Measurements from ENCODE around the gene ZFHX3. TPM values are rescaled to one million over a fixed set of nuclear protein-coding genes. Genes with fewer than 3 reads are reported as not detected.

ZFHX3 gene
- total and polyA plus RNA-seq, 2 experiments from 2014 or later = 2.8 to 3.9 TPM

- H4K20me1 ChIP-seq (ENCODE audit: insufficient read depth) = no peaks in the 10 kb centered on the region
- WGBS, 2 experiments (ENCODE audit: low coverage in 1 of 2, low lambda C conversion rate in 2 of 2, missing lambda C conversion rate in 2 of 2) = 97 to 99% methylated on average over 10 of the region's 10 CpGs
- no peak overlapping the region for H3K27ac ChIP-seq
- H3K9ac ChIP-seq = no peak overlapping the region
- H3K79me2 ChIP-seq (ENCODE audit: insufficient read depth) = peaks cover 85% of the 10 kb centered on the region
- in situ Hi-C loops (cut with MboI) = no loop called here
- H2AFZ ChIP-seq = no peak overlapping the region
- H3K4me1 ChIP-seq (ENCODE audit: insufficient read depth) = no peaks in the 10 kb centered on the region
- no peaks in the 10 kb centered on the region for H3K9me2 ChIP-seq (ENCODE audit: insufficient read depth)
- no peaks in the 10 kb centered on the region for H3K9me3 ChIP-seq (ENCODE audit: low read depth)
- no peaks in the 10 kb centered on the region for H3F3A ChIP-seq (ENCODE audit: insufficient read depth)
- H3K27me3 ChIP-seq (replicated peaks; ENCODE audit: insufficient read depth) = no peaks in the 10 kb centered on the region
- DNase-seq = no peak
- no peak for TF ChIP-seq EZH2 (IDR thresholded peaks at IDR 0.05; ENCODE audit: insufficient read depth, poor library complexity, severe bottlenecking)
- no peak for TF ChIP-seq EZH2phosphoT487 (IDR thresholded peaks at IDR 0.05; ENCODE audit: insufficient read depth, low read depth)
- no peak overlapping the region for H3K4me2 ChIP-seq (ENCODE audit: unreplicated experiment)
- no peak overlapping the region for H3K4me3 ChIP-seq
- no peaks in the 10 kb centered on the region for H3K36me3 ChIP-seq (ENCODE audit: low read depth)
Measured at GRCh38 chr16:72915331-72915730, 132.6 kb downstream of the ZFHX3 start.

GRCh38 chr16:72913551-72913950 lies 134.4 kb downstream of the ZFHX3 start:
- H3K4me3 ChIP-seq = no peak overlapping the region
- in situ Hi-C loops (cut with MboI) = no loop called here
- DNase-seq = no peak
- H4K20me1 ChIP-seq (ENCODE audit: insufficient read depth) = no peaks in the 10 kb centered on the region
- H3K79me2 ChIP-seq (ENCODE audit: insufficient read depth) = peaks cover 87% of the 10 kb centered on the region
- no peak overlapping the region for H2AFZ ChIP-seq
- H3F3A ChIP-seq (ENCODE audit: insufficient read depth) = no peaks in the 10 kb centered on the region
- H3K36me3 ChIP-seq (ENCODE audit: low read depth) = no peaks in the 10 kb centered on the region
- no peak overlapping the region for H3K4me2 ChIP-seq (ENCODE audit: unreplicated experiment)
- no peaks in the 10 kb centered on the region for H3K9me2 ChIP-seq (ENCODE audit: insufficient read depth)
- H3K27ac ChIP-seq = no peak overlapping the region
- H3K9me3 ChIP-seq (ENCODE audit: low read depth) = no peaks in the 10 kb centered on the region
- H3K27me3 ChIP-seq (replicated peaks; ENCODE audit: insufficient read depth) = no peaks in the 10 kb centered on the region
- 97 to 99% methylated on average over 3 of the region's 3 CpGs for WGBS, 2 experiments (ENCODE audit: low coverage in 1 of 2, low lambda C conversion rate in 2 of 2, missing lambda C conversion rate in 2 of 2)
- H3K9ac ChIP-seq = no peak overlapping the region
- H3K4me1 ChIP-seq (ENCODE audit: insufficient read depth) = no peaks in the 10 kb centered on the region
- TF ChIP-seq EZH2 (IDR thresholded peaks at IDR 0.05; ENCODE audit: insufficient read depth, poor library complexity, severe bottlenecking) = no peak
- TF ChIP-seq EZH2phosphoT487 (IDR thresholded peaks at IDR 0.05; ENCODE audit: insufficient read depth, low read depth) = no peak

DNA sequence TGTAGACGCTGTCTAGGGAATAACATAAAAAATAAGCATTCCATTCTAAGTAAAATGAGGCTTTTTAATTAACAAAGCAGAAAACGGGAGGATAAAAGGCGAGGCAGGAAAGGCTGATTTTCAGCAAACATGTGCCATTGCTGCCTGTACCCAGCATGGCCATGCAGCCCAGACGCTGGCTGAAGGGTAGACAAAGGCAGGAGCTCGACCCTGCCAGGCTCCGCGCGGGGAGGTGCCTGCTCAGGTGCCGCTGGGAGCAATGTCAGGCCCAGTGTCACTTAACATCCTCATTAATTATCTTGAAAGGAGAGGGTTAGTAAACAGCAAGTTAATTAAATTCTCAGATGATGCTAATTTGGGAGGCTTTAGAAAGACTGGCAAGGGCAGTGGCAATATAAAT lies 136.0 kb downstream of the ZFHX3 start:
- peaks cover 75% of the 10 kb centered on the region for H3K79me2 ChIP-seq (ENCODE audit: insufficient read depth)
- H3F3A ChIP-seq (ENCODE audit: insufficient read depth) = no peaks in the 10 kb centered on the region
- H3K4me2 ChIP-seq (ENCODE audit: unreplicated experiment) = no peak overlapping the region
- no peaks in the 10 kb centered on the region for H3K9me3 ChIP-seq (ENCODE audit: low read depth)
- H3K27me3 ChIP-seq (replicated peaks; ENCODE audit: insufficient read depth) = no peaks in the 10 kb centered on the region
- no peaks in the 10 kb centered on the region for H3K4me1 ChIP-seq (ENCODE audit: insufficient read depth)
- H3K36me3 ChIP-seq (ENCODE audit: low read depth) = no peaks in the 10 kb centered on the region
- H3K27ac ChIP-seq = no peak overlapping the region
- in situ Hi-C loops (cut with MboI) = no loop called here
- no peak overlapping the region for H2AFZ ChIP-seq
- no peak overlapping the region for H3K4me3 ChIP-seq
- H3K9me2 ChIP-seq (ENCODE audit: insufficient read depth) = no peaks in the 10 kb centered on the region
- no peaks in the 10 kb centered on the region for H4K20me1 ChIP-seq (ENCODE audit: insufficient read depth)
- DNase-seq = no peak
- 84 to 89% methylated on average over 9 of the region's 9 CpGs for WGBS, 2 experiments (ENCODE audit: low coverage in 1 of 2, low lambda C conversion rate in 2 of 2, missing lambda C conversion rate in 2 of 2)
- no peak for TF ChIP-seq EZH2 (IDR thresholded peaks at IDR 0.05; ENCODE audit: insufficient read depth, poor library complexity, severe bottlenecking)
- no peak for TF ChIP-seq EZH2phosphoT487 (IDR thresholded peaks at IDR 0.05; ENCODE audit: insufficient read depth, low read depth)
- H3K9ac ChIP-seq = no peak overlapping the region

DNA sequence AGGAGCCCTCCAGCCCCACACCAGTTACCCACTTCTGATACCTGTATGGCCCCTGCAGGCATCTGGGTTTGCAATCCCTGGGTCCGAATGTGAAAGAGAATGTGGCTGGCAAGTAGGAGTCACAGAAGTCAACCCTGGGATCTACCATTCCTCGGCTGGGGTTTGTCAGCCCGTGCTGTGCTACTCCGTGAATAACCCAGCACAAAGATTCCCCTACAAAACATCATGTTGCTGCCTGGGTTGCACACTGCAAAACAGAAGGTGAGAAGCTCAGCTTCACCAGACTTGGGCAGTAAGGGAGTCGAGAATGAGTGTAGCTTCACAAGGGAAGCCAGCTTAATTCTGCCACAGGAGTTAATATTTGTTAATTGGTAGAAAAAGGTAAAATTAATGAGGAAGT lies 137.1 kb downstream of the ZFHX3 start:
- Histone ChIP-seq H3K27ac (no peak overlapping the region), H3K9me3 (ENCODE audit: low read depth) (no peaks in the 10 kb centered on the region), H3F3A (ENCODE audit: insufficient read depth) (no peaks in the 10 kb centered on the region), H3K9me2 (ENCODE audit: insufficient read depth) (no peaks in the 10 kb centered on the region), H2AFZ (no peak overlapping the region), H3K4me1 (ENCODE audit: insufficient read depth) (0 out of 2 replicates have a peak, but pooled peaks cover 1% of the 10 kb centered on the region), H3K27me3 (replicated peaks; ENCODE audit: insufficient read depth) (no peaks in the 10 kb centered on the region), H3K79me2 (ENCODE audit: insufficient read depth) (peaks cover 73% of the 10 kb centered on the region), H3K4me2 (ENCODE audit: unreplicated experiment) (no peak overlapping the region), H3K9ac (no peak overlapping the region), H3K4me3 (no peak overlapping the region), H3K36me3 (ENCODE audit: low read depth) (no peaks in the 10 kb centered on the region), H4K20me1 (ENCODE audit: insufficient read depth) (no peaks in the 10 kb centered on the region)
- in situ Hi-C loops (cut with MboI) = no loop called here
- DNase-seq = no peak
- WGBS, 2 experiments (ENCODE audit: low coverage in 1 of 2, low lambda C conversion rate in 2 of 2, missing lambda C conversion rate in 2 of 2) = 95 to 96% methylated on average over 5 of the region's 5 CpGs
- TF ChIP-seq EZH2 (IDR thresholded peaks at IDR 0.05; ENCODE audit: insufficient read depth, poor library complexity, severe bottlenecking) (no peak), EZH2phosphoT487 (IDR thresholded peaks at IDR 0.05; ENCODE audit: insufficient read depth, low read depth) (no peak)

GRCh38 chr16:72910381-72910780 lies 137.5 kb downstream of the ZFHX3 start:
- H3K27ac ChIP-seq = no peak overlapping the region
- no peaks in the 10 kb centered on the region for H3K9me2 ChIP-seq (ENCODE audit: insufficient read depth)
- H3K36me3 ChIP-seq (ENCODE audit: low read depth) = no peaks in the 10 kb centered on the region
- H4K20me1 ChIP-seq (ENCODE audit: insufficient read depth) = no peaks in the 10 kb centered on the region; the same call in 1 of the 2 replicates
- TF ChIP-seq EZH2phosphoT487 (IDR thresholded peaks at IDR 0.05; ENCODE audit: insufficient read depth, low read depth) = no peak
- no peak for TF ChIP-seq EZH2 (IDR thresholded peaks at IDR 0.05; ENCODE audit: insufficient read depth, poor library complexity, severe bottlenecking)
- H3K27me3 ChIP-seq (replicated peaks; ENCODE audit: insufficient read depth) = no peaks in the 10 kb centered on the region
- no peak overlapping the region for H3K9ac ChIP-seq
- WGBS, 2 experiments (ENCODE audit: low coverage in 1 of 2, low lambda C conversion rate in 2 of 2, missing lambda C conversion rate in 2 of 2) = 94 to 97% methylated on average over 4 of the region's 4 CpGs
- in situ Hi-C loops (cut with MboI) = no loop called here
- no peak overlapping the region for H3K4me3 ChIP-seq
- H2AFZ ChIP-seq = no peak overlapping the region
- DNase-seq = no peak
- H3K9me3 ChIP-seq (ENCODE audit: low read depth) = no peaks in the 10 kb centered on the region
- no peaks in the 10 kb centered on the region for H3F3A ChIP-seq (ENCODE audit: insufficient read depth)
- H3K4me1 ChIP-seq (ENCODE audit: insufficient read depth) = 0 out of 2 replicates have a peak, but pooled peaks cover 6% of the 10 kb centered on the region
- no peak overlapping the region for H3K4me2 ChIP-seq (ENCODE audit: unreplicated experiment)
- H3K79me2 ChIP-seq (ENCODE audit: insufficient read depth) = peaks cover 68% of the 10 kb centered on the region

All from GM23248 (cell line).